ENCODE data around the gene NKAIN2.

The NKAIN2 gene

GRCh38 chr6:124780623-124781022 is 977.0 kb downstream of the NKAIN2 start:
- DNase-seq = no peak
- Histone ChIP-seq H3K27ac (no peak overlapping the region), H3K4me3 (no peak overlapping the region), H3K4me1 (no peaks in the 10 kb centered on the region), H3K9me3 (no peaks in the 10 kb centered on the region), H3K36me3 (peaks cover 0 to 3% (median 0%) of the 10 kb centered on the region in 3 donors), H3K27me3 (no peaks in the 10 kb centered on the region)
- intact Hi-C loops (cut with DNase I; ENCODE audit: low total_unique reads) = no loop called here
- TF ChIP-seq, protein P1, sequence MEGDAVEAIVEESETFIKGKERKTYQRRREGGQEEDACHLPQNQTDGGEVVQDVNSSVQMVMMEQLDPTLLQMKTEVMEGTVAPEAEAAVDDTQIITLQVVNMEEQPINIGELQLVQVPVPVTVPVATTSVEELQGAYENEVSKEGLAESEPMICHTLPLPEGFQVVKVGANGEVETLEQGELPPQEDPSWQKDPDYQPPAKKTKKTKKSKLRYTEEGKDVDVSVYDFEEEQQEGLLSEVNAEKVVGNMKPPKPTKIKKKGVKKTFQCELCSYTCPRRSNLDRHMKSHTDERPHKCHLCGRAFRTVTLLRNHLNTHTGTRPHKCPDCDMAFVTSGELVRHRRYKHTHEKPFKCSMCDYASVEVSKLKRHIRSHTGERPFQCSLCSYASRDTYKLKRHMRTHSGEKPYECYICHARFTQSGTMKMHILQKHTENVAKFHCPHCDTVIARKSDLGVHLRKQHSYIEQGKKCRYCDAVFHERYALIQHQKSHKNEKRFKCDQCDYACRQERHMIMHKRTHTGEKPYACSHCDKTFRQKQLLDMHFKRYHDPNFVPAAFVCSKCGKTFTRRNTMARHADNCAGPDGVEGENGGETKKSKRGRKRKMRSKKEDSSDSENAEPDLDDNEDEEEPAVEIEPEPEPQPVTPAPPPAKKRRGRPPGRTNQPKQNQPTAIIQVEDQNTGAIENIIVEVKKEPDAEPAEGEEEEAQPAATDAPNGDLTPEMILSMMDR (IDR thresholded peaks at IDR 0.05) = no peak

GRCh38 chr6:124783344-124783743 is 979.7 kb downstream of the NKAIN2 start:
- intact Hi-C loops (cut with DNase I; ENCODE audit: low total_unique reads) = no loop called here
- Histone ChIP-seq H3K4me3 (no peak overlapping the region), H3K27ac (no peak overlapping the region), H3K27me3 (no peaks in the 10 kb centered on the region), H3K4me1 (no peaks in the 10 kb centered on the region), H3K36me3 (peaks cover 0 to 7% (median 0%) of the 10 kb centered on the region in 3 donors), H3K9me3 (no peaks in the 10 kb centered on the region)
- no peak for DNase-seq
- TF ChIP-seq, protein P1 (IDR thresholded peaks at IDR 0.05) = no peak

GRCh38 chr6:124791156-124791555 is 987.5 kb downstream of the NKAIN2 start:
- no peaks in the 10 kb centered on the region for H3K27me3 ChIP-seq
- H3K9me3 ChIP-seq = no peaks in the 10 kb centered on the region
- H3K4me3 ChIP-seq = no peak overlapping the region
- TF ChIP-seq, protein P1 (IDR thresholded peaks at IDR 0.05) = no peak
- no peak for DNase-seq
- H3K36me3 ChIP-seq = no peaks in the 10 kb centered on the region
- intact Hi-C loops (cut with DNase I; ENCODE audit: low total_unique reads) = no loop called here
- H3K27ac ChIP-seq = no peak overlapping the region
- no peaks in the 10 kb centered on the region for H3K4me1 ChIP-seq

DNA sequence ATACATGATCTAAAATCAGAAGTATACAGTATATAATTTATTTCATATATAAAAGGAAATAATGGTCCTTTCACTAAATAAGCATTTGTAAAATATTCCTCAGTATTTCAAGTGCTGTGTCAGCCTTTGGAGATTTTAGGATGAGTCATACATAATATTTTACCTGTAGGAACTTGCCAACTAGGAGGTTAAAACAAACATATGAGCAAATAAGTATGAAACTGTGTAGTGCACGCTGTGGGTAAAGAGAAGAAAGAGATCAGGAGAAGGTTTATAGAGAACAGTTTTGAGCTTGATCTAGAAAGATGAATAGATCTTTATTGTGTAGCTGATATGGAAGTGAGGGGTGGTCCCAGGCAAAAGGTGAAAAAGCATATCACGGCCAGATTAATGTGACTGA is 988.7 kb downstream of the NKAIN2 start:
- H3K36me3 ChIP-seq = no peaks in the 10 kb centered on the region
- H3K4me1 ChIP-seq = no peaks in the 10 kb centered on the region
- no peak overlapping the region for H3K27ac ChIP-seq
- DNase-seq = no peak
- H3K27me3 ChIP-seq = no peaks in the 10 kb centered on the region
- no peaks in the 10 kb centered on the region for H3K9me3 ChIP-seq
- TF ChIP-seq, protein P1 (IDR thresholded peaks at IDR 0.05) = no peak
- intact Hi-C loops (cut with DNase I; ENCODE audit: low total_unique reads) = no loop called here
- no peak overlapping the region for H3K4me3 ChIP-seq

- H3K4me1 ChIP-seq = no peaks in the 10 kb centered on the region
- no peaks in the 10 kb centered on the region for H3K27me3 ChIP-seq
- H3K36me3 ChIP-seq = no peaks in the 10 kb centered on the region
- TF ChIP-seq, protein P1 (IDR thresholded peaks at IDR 0.05) = no peak
- no peak overlapping the region for H3K27ac ChIP-seq
- no peak overlapping the region for H3K4me3 ChIP-seq
- H3K9me3 ChIP-seq = no peaks in the 10 kb centered on the region
- DNase-seq = no peak
- intact Hi-C loops (cut with DNase I; ENCODE audit: low total_unique reads) = no loop called here
These were observed 989.7 kb downstream of the NKAIN2 start for GRCh38 chr6:124793398-124793797.

Data from tibial artery (tissue), 4 donors.